B cell (primary cell): ENCODE data around the gene RASGRF2. TPM values are rescaled to one million over a fixed set of nuclear protein-coding genes. Genes with fewer than 3 reads are reported as not detected.

Experiments
- ATAC-seq: fragments of 200-7000 bp; cut with Tn5 transposase; one replicate; pipeline ENCODE4 v1.10.0; 2021; ENCODE audit warnings: low read depth, mild to moderate bottlenecking, moderate number of reproducible peaks, moderate library complexity
- CTCF ChIA-PET: fragments of 350-600 bp; sonication (Branson Sonifier 250); formaldehyde crosslinking; loops from one replicate; lab custom pipeline; 2021; ENCODE audit warnings: antibody characterized with exemption, inconsistent platforms; lab: Charles Lee
- POLR2A ChIA-PET: fragments of 350-600 bp; sonication (Branson Sonifier 250); formaldehyde crosslinking; loops from one replicate; lab custom pipeline; 2021; ENCODE audit warnings: antibody characterized with exemption; lab: Charles Lee
- DNase-seq: peaks from one replicate; pipeline ENCODE4 v3.0.0; 2013
- H2AFZ ChIP-seq: 2 replicates; pipeline ENCODE4 v1.6.1; 2012; ENCODE audit warnings: mild to moderate bottlenecking, low read depth, low read length; ENCODE audit not compliant: insufficient read depth, poor library complexity, severe bottlenecking
- H3K27ac ChIP-seq, 2 donors: 1 replicate in 1 of 2; 2 replicates in 1 of 2; pipeline ENCODE4 v1.5.1; 2012 to 2013; ENCODE audit warnings: low read length in 2 of 2, mild to moderate bottlenecking in 2 of 2, moderate library complexity in 1 of 2
- H3K27me3 ChIP-seq, 4 experiments: fragments of 200-600 bp in 1 of 4; sonication (generic) in 1 of 4; replicated peaks in 1 of 4; 1 replicate in 2 of 4; 2 replicates in 2 of 4; pipeline versions ENCODE4 v1.6.1 to v1.7.0; 2013 to 2016; ENCODE audit warnings: low read length in 3 of 4, mild to moderate bottlenecking in 2 of 4, mixed read lengths in 1 of 4, moderate library complexity in 1 of 4; ENCODE audit not compliant: insufficient read depth in 4 of 4, control insufficient read depth in 3 of 4; ENCODE audit errors: control extremely low read depth in 1 of 4
- H3K36me3 ChIP-seq, 2 experiments: replicated peaks in 1 of 2; 1 replicate in 1 of 2; 2 replicates in 1 of 2; pipeline versions ENCODE4 v1.6.1 to v1.7.1; 2013; ENCODE audit warnings: low read length in 1 of 2; ENCODE audit not compliant: insufficient read depth in 2 of 2, control insufficient read depth in 1 of 2; ENCODE audit errors: control extremely low read depth in 1 of 2, extremely low read depth in 1 of 2
- H3K4me1 ChIP-seq, 2 donors: fragments of 200-600 bp in 1 of 2; sonication (generic) in 1 of 2; 1 replicate in 1 of 2; 2 replicates in 1 of 2; pipeline versions ENCODE4 v1.5.1 to v1.6.1; 2013 to 2017; ENCODE audit warnings: low read length in 2 of 2; ENCODE audit not compliant: control insufficient read depth in 2 of 2, insufficient read depth in 2 of 2
- H3K4me2 ChIP-seq: replicated peaks from 2 replicates; pipeline ENCODE3; 2012; ENCODE audit warnings: mild to moderate bottlenecking, low read depth, low read length; ENCODE audit not compliant: poor library complexity, severe bottlenecking
- H3K4me3 ChIP-seq, 5 experiments: fragments of 200-600 bp in 1 of 5; sonication (generic) in 1 of 5; 1 replicate in 3 of 5; 2 replicates in 2 of 5; pipeline versions ENCODE4 v1.5.1 to v1.7.0; 2011 to 2016; ENCODE audit warnings: low read length in 4 of 5, mild to moderate bottlenecking in 4 of 5, low read depth in 2 of 5, control low read depth in 1 of 5, moderate library complexity in 1 of 5; ENCODE audit not compliant: insufficient read depth in 1 of 5; ENCODE audit errors: control extremely low read depth in 1 of 5, extremely low read depth in 1 of 5
- H3K79me2 ChIP-seq: fragments of 200-600 bp; sonication (generic); one replicate; pipeline ENCODE4 v1.6.0; 2016; ENCODE audit warnings: low read length; ENCODE audit not compliant: control insufficient read depth, insufficient read depth
- H3K9ac ChIP-seq: fragments of 200-600 bp; sonication (generic); 2 replicates; pipeline ENCODE4 v1.6.1; 2017; ENCODE audit warnings: mild to moderate bottlenecking, low read length, moderate library complexity
- H3K9me3 ChIP-seq, 3 donors: one replicate each; pipeline versions ENCODE4 v1.6.1 to v1.7.1; 2013; ENCODE audit warnings: low read length in 2 of 3; ENCODE audit not compliant: control insufficient read depth in 2 of 3, insufficient read depth in 1 of 3; ENCODE audit errors: control extremely low read depth in 1 of 3
- H4K20me1 ChIP-seq: 2 replicates; pipeline ENCODE4 v1.6.0; 2012; ENCODE audit warnings: mild to moderate bottlenecking, low read length; ENCODE audit not compliant: insufficient read depth, control insufficient read depth, poor library complexity, severe bottlenecking
- H3K27ac Mint-ChIP-seq: one replicate; pipeline ENCODE4 v1.8.0; 2021; ENCODE audit warnings: mixed read lengths
- H3K27me3 Mint-ChIP-seq: one replicate; pipeline ENCODE4 v1.8.0; 2021; ENCODE audit warnings: mixed read lengths
- H3K4me1 Mint-ChIP-seq: one replicate; pipeline ENCODE4 v1.8.0; 2021; ENCODE audit warnings: mixed read lengths
- H3K4me3 Mint-ChIP-seq: one replicate; pipeline ENCODE4 v1.8.0; 2021; ENCODE audit warnings: mixed read lengths
- H3K9me3 Mint-ChIP-seq: one replicate; pipeline ENCODE4 v1.8.0; 2022; ENCODE audit warnings: mixed read lengths; ENCODE audit not compliant: insufficient read depth
- EZH2 ChIP-seq: IDR thresholded peaks from 2 replicates; pipeline ENCODE4 v1.6.1; 2012; ENCODE audit warnings: borderline replicate concordance, low read depth, mild to moderate bottlenecking, moderate library complexity, low read length; ENCODE audit not compliant: insufficient read depth, poor library complexity, severe bottlenecking
- WGBS: methylation state at CpG from one replicate; pipeline ENCODE4 v1.1.5; 2013; ENCODE audit warnings: missing lambda C conversion rate; ENCODE audit not compliant: insufficient coverage; 5-methylcytosine and 5-hydroxymethylcytosine counted together
- intact Hi-C: fragments of 100-400 bp; cut with micrococcal nuclease; formaldehyde crosslinking; loops from one replicate; pipeline ENCODE4 v1.10.0; 2022
- polyA plus RNA-seq: library from polyadenylated mRNA; depleted of rRNA; stranded (reverse); fragments of >200 nt; gene quantifications from 2 replicates; pipeline ENCODE4 v1.2.3, GENCODE V29; 2012
- total RNA-seq, 2 donors: library from RNA; stranded (reverse); fragments of 120-200 nt in 1 of 2; gene quantifications; 1 replicate in 1 of 2; 2 replicates in 1 of 2; pipeline versions ENCODE4 v1.2.3 to v1.2.4, GENCODE V29; 2013 to 2022
- TF ChIP-seq, protein P1 (sequence below): fragments of 200-600 bp; IDR thresholded peaks from one replicate; pipeline ENCODE4 v1.8.0; 2022; ENCODE audit warnings: antibody characterized with exemption, mild to moderate bottlenecking

RASGRF2 gene
- total and polyA plus RNA-seq, 2 donors (not counting 1 experiment from before 2014, with no cell fraction given), result 0.04 to 0.37 TPM

DNA sequence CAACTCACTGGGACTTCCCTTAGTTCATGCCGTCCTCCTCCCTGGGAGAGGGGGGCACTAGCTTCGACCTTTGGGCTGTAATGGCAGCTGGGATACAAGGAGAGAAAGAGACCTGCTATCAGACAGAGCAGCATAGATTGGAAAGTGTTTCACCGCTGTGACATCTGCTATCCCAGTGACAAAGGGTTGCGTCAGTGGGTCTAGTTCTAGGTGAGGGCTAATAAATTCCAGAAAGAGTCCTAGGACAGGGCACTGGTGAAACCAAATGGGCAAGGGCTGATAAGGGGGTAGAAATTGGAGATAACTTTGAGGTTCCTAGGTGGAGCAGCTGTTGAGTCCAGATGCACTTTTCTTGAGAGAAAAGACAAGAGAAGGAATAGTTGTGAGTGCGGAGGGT is 62.5 kb downstream of the RASGRF2 start:
- H3K79me2 ChIP-seq, result no peaks in the 10 kb centered on the region
- H3K4me1 Mint-ChIP-seq, result no peaks in the 10 kb centered on the region
- TF ChIP-seq, protein P1, sequence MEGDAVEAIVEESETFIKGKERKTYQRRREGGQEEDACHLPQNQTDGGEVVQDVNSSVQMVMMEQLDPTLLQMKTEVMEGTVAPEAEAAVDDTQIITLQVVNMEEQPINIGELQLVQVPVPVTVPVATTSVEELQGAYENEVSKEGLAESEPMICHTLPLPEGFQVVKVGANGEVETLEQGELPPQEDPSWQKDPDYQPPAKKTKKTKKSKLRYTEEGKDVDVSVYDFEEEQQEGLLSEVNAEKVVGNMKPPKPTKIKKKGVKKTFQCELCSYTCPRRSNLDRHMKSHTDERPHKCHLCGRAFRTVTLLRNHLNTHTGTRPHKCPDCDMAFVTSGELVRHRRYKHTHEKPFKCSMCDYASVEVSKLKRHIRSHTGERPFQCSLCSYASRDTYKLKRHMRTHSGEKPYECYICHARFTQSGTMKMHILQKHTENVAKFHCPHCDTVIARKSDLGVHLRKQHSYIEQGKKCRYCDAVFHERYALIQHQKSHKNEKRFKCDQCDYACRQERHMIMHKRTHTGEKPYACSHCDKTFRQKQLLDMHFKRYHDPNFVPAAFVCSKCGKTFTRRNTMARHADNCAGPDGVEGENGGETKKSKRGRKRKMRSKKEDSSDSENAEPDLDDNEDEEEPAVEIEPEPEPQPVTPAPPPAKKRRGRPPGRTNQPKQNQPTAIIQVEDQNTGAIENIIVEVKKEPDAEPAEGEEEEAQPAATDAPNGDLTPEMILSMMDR, result no peak
- TF ChIP-seq EZH2, result no peak
- no peak overlapping the region for H3K27ac Mint-ChIP-seq
- no peak overlapping the region for H2AFZ ChIP-seq
- intact Hi-C loops, result no loop called here
- H3K4me3 Mint-ChIP-seq, result no peak overlapping the region
- H3K27me3 Mint-ChIP-seq, result peaks cover 42% of the 10 kb centered on the region
- POLR2A ChIA-PET, result no interaction called here
- no peaks in the 10 kb centered on the region for H3K36me3 ChIP-seq
- no peaks in the 10 kb centered on the region for H4K20me1 ChIP-seq
- no peak overlapping the region for H3K9ac ChIP-seq
- H3K9me3 Mint-ChIP-seq, result no peaks in the 10 kb centered on the region
- no peak for DNase-seq
- no peak for ATAC-seq
- H3K27me3 ChIP-seq, result peaks cover 0 to 3% (median 0%) of the 10 kb centered on the region in 4 experiments
- no peak overlapping the region for H3K27ac ChIP-seq
- no peak overlapping the region for H3K4me2 ChIP-seq
- no peaks in the 10 kb centered on the region for H3K9me3 ChIP-seq
- CTCF ChIA-PET, result no interaction called here
- 83% methylated on average over 4 of the region's 5 CpGs for WGBS
- no peaks in the 10 kb centered on the region for H3K4me1 ChIP-seq
- H3K4me3 ChIP-seq, result no peak overlapping the region

DNA sequence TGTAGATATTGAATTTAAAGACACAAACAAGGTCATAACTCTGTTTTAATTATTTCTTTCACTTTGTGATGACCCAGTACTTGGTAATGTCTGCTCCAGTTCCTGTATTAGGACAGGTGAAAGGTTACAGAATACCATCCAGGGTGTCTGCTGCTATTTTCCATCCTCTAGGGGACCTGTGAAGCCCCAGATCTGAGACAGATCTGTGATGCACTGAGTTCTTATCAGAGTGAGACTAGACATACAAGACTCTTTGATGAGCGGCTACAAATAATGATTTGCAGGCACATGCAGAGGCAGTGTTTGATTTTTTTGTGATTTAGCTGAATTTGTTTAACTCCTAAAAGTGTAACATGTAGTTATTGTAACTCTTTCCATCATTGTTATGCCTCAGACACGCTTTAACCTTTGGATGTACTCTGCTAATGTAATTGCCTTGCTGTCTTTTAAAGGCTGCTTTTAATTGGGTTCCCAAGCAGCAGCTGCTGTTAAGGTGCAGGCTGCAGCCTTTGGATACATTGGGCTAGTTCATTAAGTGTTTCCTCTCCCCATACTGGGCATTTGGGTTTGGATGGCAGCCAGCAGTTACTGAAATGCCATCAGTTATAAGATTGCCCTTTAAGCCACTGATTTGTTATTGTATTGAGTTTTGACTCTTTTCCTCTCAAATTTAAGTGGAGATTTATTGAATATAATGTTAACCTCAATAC is 63.3 kb downstream of the RASGRF2 start:
- no peak overlapping the region for H3K4me2 ChIP-seq
- H3K4me3 ChIP-seq, result no peak overlapping the region
- 100% methylated on average over 1 of the region's 2 CpGs for WGBS
- H3K4me1 Mint-ChIP-seq, result no peaks in the 10 kb centered on the region
- H3K79me2 ChIP-seq, result no peaks in the 10 kb centered on the region
- no peak overlapping the region for H3K4me3 Mint-ChIP-seq
- no peaks in the 10 kb centered on the region for H4K20me1 ChIP-seq
- POLR2A ChIA-PET, result no interaction called here
- no peaks in the 10 kb centered on the region for H3K36me3 ChIP-seq
- peaks cover 0 to 3% (median 0%) of the 10 kb centered on the region in 4 experiments for H3K27me3 ChIP-seq
- CTCF ChIA-PET, result no interaction called here
- no peak overlapping the region for H2AFZ ChIP-seq
- no peaks in the 10 kb centered on the region for H3K9me3 Mint-ChIP-seq
- no peak for TF ChIP-seq EZH2
- TF ChIP-seq, protein P1, result no peak
- no peak overlapping the region for H3K9ac ChIP-seq
- no peak for ATAC-seq
- no peak for DNase-seq
- H3K4me1 ChIP-seq, result no peaks in the 10 kb centered on the region
- H3K27ac ChIP-seq, result no peak overlapping the region
- H3K27me3 Mint-ChIP-seq, result peaks cover 41% of the 10 kb centered on the region
- intact Hi-C loops, result no loop called here
- H3K9me3 ChIP-seq, result no peaks in the 10 kb centered on the region
- H3K27ac Mint-ChIP-seq, result no peak overlapping the region
